Kidney (tissue), 14 donors: Measurements from ENCODE around the gene PRKCE. TPM values are rescaled to one million over a fixed set of nuclear protein-coding genes. Genes with fewer than 3 reads are reported as not detected.

ENCODE experiments used
- DNase-seq, 5 donors: peaks; one replicate each; pipeline ENCODE4 v3.0.0-alpha.2; 2013 to 2020
- FAIRE-seq: peaks from 2 replicates; lab custom pipeline; 2012; peaks lifted over from hg19 to GRCh38; lab: Jason Lieb, UNC
- H3K27ac ChIP-seq, 2 donors: one replicate each; pipeline ENCODE4 v1.7.0; 2013; ENCODE audit warnings: low read depth in 2 of 2, low read length in 2 of 2, inconsistent platforms in 1 of 2
- H3K27me3 ChIP-seq: one replicate; pipeline ENCODE4 v1.7.1; 2013; ENCODE audit warnings: low read length, inconsistent platforms; ENCODE audit not compliant: control insufficient read depth, insufficient read depth
- H3K36me3 ChIP-seq, 3 donors: one replicate each; pipeline versions ENCODE4 v1.7.0 to v1.7.1; 2013; ENCODE audit warnings: low read length in 3 of 3, control low read depth in 1 of 3, inconsistent platforms in 1 of 3; ENCODE audit not compliant: insufficient read depth in 3 of 3, control insufficient read depth in 2 of 3
- H3K4me1 ChIP-seq, 3 donors: one replicate each; pipeline versions ENCODE4 v1.7.0 to v1.7.1; 2013; ENCODE audit warnings: low read length in 3 of 3, inconsistent platforms in 1 of 3, low read depth in 1 of 3; ENCODE audit not compliant: control insufficient read depth in 2 of 3, insufficient read depth in 2 of 3
- H3K4me3 ChIP-seq, 3 donors: one replicate each; pipeline versions ENCODE4 v1.7.0 to v1.8.1; 2013; ENCODE audit warnings: low read length in 3 of 3, control low read depth in 1 of 3, inconsistent platforms in 1 of 3
- H3K9ac ChIP-seq, 3 donors: one replicate each; pipeline versions ENCODE4 v1.7.0 to v1.7.1; 2013; ENCODE audit warnings: low read length in 3 of 3, control low read depth in 1 of 3, inconsistent platforms in 1 of 3
- H3K9me3 ChIP-seq, 3 donors: one replicate each; pipeline versions ENCODE4 v1.7.0 to v1.7.1; 2013; ENCODE audit warnings: low read length in 3 of 3, control low read depth in 1 of 3, inconsistent platforms in 1 of 3; ENCODE audit not compliant: control insufficient read depth in 2 of 3, insufficient read depth in 1 of 3
- intact Hi-C: fragments of 100-400 bp; cut with DNase I; formaldehyde crosslinking; loops from one replicate; pipeline ENCODE4 v1.11.1; 2022
- polyA plus RNA-seq: library from polyadenylated mRNA; stranded (reverse); fragments of 350-450 nt; fragmentation: Illumina TruSeq; extraction: RNeasy Lipid Tissue Mini Kit (QIAGEN cat#74804); gene quantifications from one replicate; pipeline ENCODE4 v1.2.3, GENCODE V29; 2014; ENCODE audit warnings: low read depth, low replicate concordance; ENCODE audit not compliant: insufficient read depth
- total RNA-seq: library from RNA; stranded (reverse); fragmentation: NEBNext Ultra II Directional; extraction: Animal tissue kit (Norgen Biotek cat#: 25700); gene quantifications from one replicate; pipeline ENCODE4 v1.2.1, GENCODE V29; 2021
- TF ChIP-seq, protein P1 (sequence below): IDR thresholded peaks from 3 replicates; pipeline ENCODE4 v1.5.1; 2012; ENCODE audit warnings: mild to moderate bottlenecking, moderate library complexity, borderline replicate concordance; ENCODE audit not compliant: insufficient read depth; ENCODE audit errors: extremely low read depth
- donor health status: control.
- donor health status: control.
- donor health status: control.
- donor health status: control.
- donor health status: control.
- donor health status: DM: yes; HTN: yes; CAD: no.
- donor health status: Normal renal cell carcinoma (clear cell type).

The PRKCE gene
- total and polyA plus RNA-seq, 2 donors from 2014 or later: 11.1 to 27.3 TPM

DNA sequence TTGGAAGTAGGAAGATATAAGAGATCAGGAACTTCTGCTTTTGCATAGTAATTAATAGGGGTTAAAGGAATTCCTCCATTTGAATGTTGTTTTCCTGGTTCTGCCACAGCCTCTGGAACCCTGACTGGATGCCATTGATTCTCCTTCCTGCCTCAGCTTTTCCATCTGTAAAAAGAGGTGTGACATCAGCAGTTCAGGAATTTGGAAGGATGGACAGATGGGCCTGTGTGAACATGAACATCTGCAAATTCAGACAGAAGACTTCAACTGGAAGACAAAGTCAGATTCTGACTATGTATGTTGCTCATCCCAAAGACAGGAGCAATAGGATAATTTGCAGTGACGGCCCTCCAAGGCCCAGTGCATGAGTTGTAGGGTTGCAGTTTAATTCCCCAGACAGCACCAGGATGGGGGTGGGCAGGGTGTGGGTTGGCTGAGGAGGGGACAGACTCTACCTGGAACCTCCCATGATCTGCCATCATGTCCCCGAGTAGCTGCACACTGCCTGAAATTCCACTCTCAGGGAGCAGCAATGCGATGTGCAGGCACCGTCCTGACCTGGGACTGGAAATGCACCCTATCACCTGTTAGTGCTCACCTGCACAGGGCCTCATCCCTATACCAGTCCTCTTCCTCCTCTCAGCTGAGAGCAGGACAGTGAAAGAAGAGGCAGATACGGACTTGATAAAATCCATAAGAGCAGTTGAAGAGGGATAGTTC lies 546.8 kb downstream of the PRKCE start:
- H3K4me3 ChIP-seq: no peak overlapping the region
- TF ChIP-seq, protein P1, sequence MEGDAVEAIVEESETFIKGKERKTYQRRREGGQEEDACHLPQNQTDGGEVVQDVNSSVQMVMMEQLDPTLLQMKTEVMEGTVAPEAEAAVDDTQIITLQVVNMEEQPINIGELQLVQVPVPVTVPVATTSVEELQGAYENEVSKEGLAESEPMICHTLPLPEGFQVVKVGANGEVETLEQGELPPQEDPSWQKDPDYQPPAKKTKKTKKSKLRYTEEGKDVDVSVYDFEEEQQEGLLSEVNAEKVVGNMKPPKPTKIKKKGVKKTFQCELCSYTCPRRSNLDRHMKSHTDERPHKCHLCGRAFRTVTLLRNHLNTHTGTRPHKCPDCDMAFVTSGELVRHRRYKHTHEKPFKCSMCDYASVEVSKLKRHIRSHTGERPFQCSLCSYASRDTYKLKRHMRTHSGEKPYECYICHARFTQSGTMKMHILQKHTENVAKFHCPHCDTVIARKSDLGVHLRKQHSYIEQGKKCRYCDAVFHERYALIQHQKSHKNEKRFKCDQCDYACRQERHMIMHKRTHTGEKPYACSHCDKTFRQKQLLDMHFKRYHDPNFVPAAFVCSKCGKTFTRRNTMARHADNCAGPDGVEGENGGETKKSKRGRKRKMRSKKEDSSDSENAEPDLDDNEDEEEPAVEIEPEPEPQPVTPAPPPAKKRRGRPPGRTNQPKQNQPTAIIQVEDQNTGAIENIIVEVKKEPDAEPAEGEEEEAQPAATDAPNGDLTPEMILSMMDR: no peak
- no peak overlapping the region for H3K9ac ChIP-seq
- no peak for FAIRE-seq
- H3K27me3 ChIP-seq: no peaks in the 10 kb centered on the region
- DNase-seq: no peak
- H3K36me3 ChIP-seq: no peaks in the 10 kb centered on the region
- H3K4me1 ChIP-seq: peaks cover 0 to 13% (median 10%) of the 10 kb centered on the region in 3 donors
- H3K27ac ChIP-seq: no peak overlapping the region
- intact Hi-C loops: no loop called here
- peaks cover 0 to 3% (median 0%) of the 10 kb centered on the region in 3 donors for H3K9me3 ChIP-seq

GRCh38 chr2:46198966-46199365 lies 547.5 kb downstream of the PRKCE start:
- H3K9me3 ChIP-seq: peaks cover 0 to 3% (median 0%) of the 10 kb centered on the region in 3 donors
- no peak overlapping the region for H3K27ac ChIP-seq
- no peaks in the 10 kb centered on the region for H3K36me3 ChIP-seq
- DNase-seq (no peak), FAIRE-seq (no peak)
- H3K4me1 ChIP-seq: peaks cover 0 to 13% (median 10%) of the 10 kb centered on the region in 3 donors
- intact Hi-C loops: no loop called here
- H3K9ac ChIP-seq: no peak overlapping the region
- TF ChIP-seq, protein P1: no peak
- no peak overlapping the region for H3K4me3 ChIP-seq
- no peaks in the 10 kb centered on the region for H3K27me3 ChIP-seq

DNA sequence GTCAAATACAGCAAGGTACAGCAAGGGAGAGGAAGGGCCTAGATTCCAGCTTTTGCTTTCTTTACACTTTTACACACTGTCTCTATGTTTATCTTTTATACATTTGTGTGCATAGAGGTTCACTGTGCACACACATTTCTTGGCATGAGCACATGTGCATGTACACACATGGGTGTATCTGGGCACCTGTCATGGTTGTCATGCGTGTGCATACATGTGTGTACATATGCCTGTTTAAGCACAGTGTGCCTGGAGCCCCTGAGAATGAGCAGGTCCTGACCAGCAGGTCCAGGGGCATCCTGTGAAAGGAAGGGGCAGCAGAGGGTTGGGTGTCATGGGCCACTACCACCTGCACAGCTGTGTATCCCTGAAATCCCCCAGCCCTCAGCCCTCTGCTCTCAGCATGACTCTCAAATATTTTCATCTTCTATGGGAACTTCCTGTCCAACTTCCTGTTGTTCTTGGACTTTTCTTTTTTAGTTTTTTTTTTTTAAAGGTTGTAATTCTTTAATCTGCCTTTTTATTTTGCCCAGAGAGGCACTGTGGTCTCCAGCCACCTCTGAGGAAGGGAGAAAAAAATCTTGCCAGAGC lies 548.7 kb downstream of the PRKCE start:
- Histone ChIP-seq H3K27me3 (no peaks in the 10 kb centered on the region), H3K4me1 (peaks cover 0 to 13% (median 10%) of the 10 kb centered on the region in 3 donors), H3K36me3 (no peaks in the 10 kb centered on the region), H3K9me3 (peaks cover 0 to 3% (median 0%) of the 10 kb centered on the region in 3 donors), H3K9ac (no peak overlapping the region), H3K4me3 (no peak overlapping the region), H3K27ac (peak overlapping the region in 1 of 2 donors; percentile 20)
- FAIRE-seq (no peak), DNase-seq (peak in 1 of 5 donors; percentile 29)
- intact Hi-C loops: no loop called here
- TF ChIP-seq, protein P1: no peak
